Activated naive CD8-positive, alpha-beta T cell treated with anti-CD3 and anti-CD28 coated beads, Interleukin-2, amount 10 ng/mL, durations not matched to agents 7 days and 5 days (primary cell): ENCODE data around the gene RNF180. TPM values are rescaled to one million over a fixed set of nuclear protein-coding genes. Genes with fewer than 3 reads are reported as not detected.
"Not testable (repeated sequence)": the region's sequence is repeated elsewhere in the genome, so short reads cannot be mapped to it uniquely, and the experiment has no call there.

Source experiments
- ATAC-seq: fragments of 150-1000 bp; cut with Tn5 transposase; one replicate; pipeline ENCODE4 v1.10.0; 2021; ENCODE audit warnings: low read depth, moderate library complexity
- POLR2A ChIA-PET: fragments of 350-600 bp; sonication (Branson Sonifier 250); formaldehyde crosslinking; loops from one replicate; lab custom pipeline; 2021; ENCODE audit warnings: antibody characterized with exemption; lab: Charles Lee
- DNase-seq: peaks from one replicate; pipeline ENCODE4 v3.0.0; 2021
- H3K27ac Mint-ChIP-seq: one replicate; pipeline ENCODE4 v1.8.0; 2022; ENCODE audit warnings: mild to moderate bottlenecking, mixed read lengths
- H3K27me3 Mint-ChIP-seq: one replicate; pipeline ENCODE4 v1.8.0; 2022; ENCODE audit warnings: mild to moderate bottlenecking, moderate library complexity, mixed read lengths
- H3K36me3 Mint-ChIP-seq: one replicate; pipeline ENCODE4 v1.8.0; 2021; ENCODE audit warnings: mild to moderate bottlenecking, mixed read lengths
- H3K4me1 Mint-ChIP-seq: one replicate; pipeline ENCODE4 v1.8.0; 2021; ENCODE audit warnings: mixed read lengths
- H3K4me3 Mint-ChIP-seq: one replicate; pipeline ENCODE4 v1.8.0; 2022; ENCODE audit warnings: mild to moderate bottlenecking, moderate library complexity, mixed read lengths
- H3K9me3 Mint-ChIP-seq: one replicate; pipeline ENCODE4 v1.8.0; 2021; ENCODE audit warnings: mixed read lengths
- total RNA-seq, 2 experiments: library from RNA; stranded (reverse); gene quantifications; one replicate each; pipeline ENCODE4 v1.2.3, GENCODE V29; 2021

RNF180 gene
- total RNA-seq, 2 experiments from 2014 or later, result not detected

DNA sequence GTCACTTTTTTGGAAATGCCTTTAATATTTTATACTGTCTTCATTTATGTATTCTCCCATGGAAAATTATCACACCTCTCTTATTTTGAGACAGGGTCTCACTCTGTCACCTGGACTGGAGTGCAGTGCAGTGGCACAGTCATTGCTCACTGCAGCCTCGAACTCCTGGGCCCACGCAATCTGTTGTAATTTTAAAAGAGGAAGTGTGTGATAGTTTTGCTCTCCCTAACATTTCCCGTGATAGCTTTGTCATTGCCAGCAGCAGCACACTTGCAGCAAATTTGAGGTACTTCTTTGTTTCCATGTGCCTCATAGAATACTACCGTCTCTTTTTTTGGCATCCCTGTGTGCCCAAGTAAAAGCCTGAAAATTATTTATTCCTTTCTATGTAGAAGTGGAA is 103.5 kb downstream of the RNF180 start:
- ATAC-seq, result no peak
- Mint-ChIP-seq H3K9me3 (peaks cover 3% of the 10 kb centered on the region), H3K27me3 (no peaks in the 10 kb centered on the region), H3K4me1 (no peaks in the 10 kb centered on the region), H3K4me3 (no peak overlapping the region), H3K36me3 (no peaks in the 10 kb centered on the region), H3K27ac (no peak overlapping the region)
- POLR2A ChIA-PET, result no interaction called here
- no peak for DNase-seq

DNA sequence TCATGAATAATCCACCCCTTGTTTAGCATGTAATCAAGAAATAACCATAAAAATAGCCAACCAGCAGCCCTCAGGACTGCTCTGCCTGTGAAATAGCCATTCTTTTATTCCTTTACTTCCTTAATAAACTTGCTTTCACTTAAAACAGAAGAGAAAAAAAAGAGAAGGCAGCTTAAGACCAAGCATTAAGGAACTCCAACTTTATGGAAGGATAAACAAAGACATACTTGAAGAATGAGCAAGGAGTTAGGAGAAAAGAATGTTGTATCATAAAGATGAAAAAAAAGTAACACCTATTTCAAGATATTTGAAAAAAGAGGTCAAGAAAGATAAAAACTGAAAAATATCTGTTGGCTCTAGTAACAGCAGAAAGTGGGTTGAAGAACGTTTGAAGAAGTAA is 107.6 kb downstream of the RNF180 start:
- DNase-seq (no peak), ATAC-seq (no peak)
- Mint-ChIP-seq H3K4me1 (no peaks in the 10 kb centered on the region), H3K9me3 (peaks cover 3% of the 10 kb centered on the region), H3K4me3 (no peak overlapping the region), H3K36me3 (no peaks in the 10 kb centered on the region), H3K27me3 (no peaks in the 10 kb centered on the region), H3K27ac (no peak overlapping the region)
- POLR2A ChIA-PET, result no interaction called here

DNA sequence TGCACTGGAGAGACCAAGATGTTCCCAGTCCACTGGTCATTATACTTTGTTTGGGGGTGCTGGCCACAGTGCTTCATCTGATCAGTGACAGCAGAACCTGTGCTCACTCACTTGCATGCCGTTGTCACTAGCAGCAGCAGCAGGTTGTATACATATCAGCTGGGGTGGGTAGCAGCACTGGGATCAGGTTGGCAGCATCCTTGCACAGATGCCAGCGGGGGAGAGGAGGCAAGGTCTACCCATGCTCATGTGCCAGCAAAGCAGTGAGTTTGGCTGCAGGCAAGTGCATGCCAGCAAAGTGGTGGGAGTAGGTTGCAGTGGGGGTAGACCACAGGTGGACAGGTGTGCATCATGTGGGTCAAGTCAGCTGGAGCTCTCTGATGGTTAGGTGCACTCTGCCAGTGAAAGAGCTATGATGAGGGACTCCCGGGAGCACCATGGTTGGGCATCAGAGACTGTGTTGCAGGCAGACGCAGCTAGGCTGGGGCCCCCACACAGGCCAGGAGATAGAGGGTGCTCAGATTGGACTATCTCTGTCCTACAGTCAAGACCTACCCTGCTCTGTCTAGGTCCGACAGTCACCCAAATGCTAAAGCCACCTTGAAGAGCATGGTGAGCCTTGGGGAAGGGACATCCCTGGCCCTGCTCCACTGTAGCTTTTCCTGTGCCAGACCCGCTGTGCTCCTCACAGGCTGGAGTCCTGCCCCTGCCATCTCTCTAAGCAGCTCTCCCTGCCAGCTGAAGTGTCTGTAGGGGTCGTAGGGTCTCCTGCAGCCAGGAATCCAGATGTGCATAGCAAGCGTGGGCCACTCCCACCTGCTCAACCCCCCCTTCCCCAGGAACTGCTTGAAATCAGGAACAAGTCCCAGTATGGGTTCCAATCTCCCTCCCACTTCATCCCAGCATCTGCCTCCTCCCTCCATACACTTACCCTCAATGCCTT is 119.8 kb downstream of the RNF180 start:
- ATAC-seq (no peak), DNase-seq (no peak)
- Mint-ChIP-seq H3K27me3 (no peaks in the 10 kb centered on the region), H3K4me1 (no peaks in the 10 kb centered on the region), H3K36me3 (no peaks in the 10 kb centered on the region), H3K9me3 (peaks cover 14% of the 10 kb centered on the region), H3K4me3 (no peak overlapping the region), H3K27ac (no peak overlapping the region)
- POLR2A ChIA-PET, result no interaction called here

DNA sequence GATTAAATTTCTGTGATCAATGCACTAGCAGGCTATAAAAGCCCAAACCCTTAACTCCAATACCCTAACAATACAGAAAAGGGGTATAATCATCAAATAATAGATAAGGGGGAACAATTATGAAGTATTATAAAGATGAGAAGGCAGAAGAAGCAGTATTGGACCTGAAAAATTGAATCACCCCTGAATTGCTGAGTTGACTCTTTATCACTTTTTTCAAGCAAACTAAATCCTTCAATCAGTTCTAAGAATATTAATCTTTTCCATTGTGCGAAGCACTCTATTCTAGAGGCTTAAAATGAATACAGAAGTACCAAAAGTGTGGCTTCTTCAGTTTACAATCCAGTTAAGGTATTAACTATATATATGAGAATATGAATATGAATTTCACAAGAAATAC is 120.7 kb downstream of the RNF180 start:
- ATAC-seq (no peak), DNase-seq (no peak)
- H3K27me3 Mint-ChIP-seq, result no peaks in the 10 kb centered on the region
- H3K9me3 Mint-ChIP-seq, result peaks cover 14% of the 10 kb centered on the region
- no peak overlapping the region for H3K4me3 Mint-ChIP-seq
- no peak overlapping the region for H3K27ac Mint-ChIP-seq
- POLR2A ChIA-PET, result no interaction called here
- no peaks in the 10 kb centered on the region for H3K4me1 Mint-ChIP-seq
- no peaks in the 10 kb centered on the region for H3K36me3 Mint-ChIP-seq

DNA sequence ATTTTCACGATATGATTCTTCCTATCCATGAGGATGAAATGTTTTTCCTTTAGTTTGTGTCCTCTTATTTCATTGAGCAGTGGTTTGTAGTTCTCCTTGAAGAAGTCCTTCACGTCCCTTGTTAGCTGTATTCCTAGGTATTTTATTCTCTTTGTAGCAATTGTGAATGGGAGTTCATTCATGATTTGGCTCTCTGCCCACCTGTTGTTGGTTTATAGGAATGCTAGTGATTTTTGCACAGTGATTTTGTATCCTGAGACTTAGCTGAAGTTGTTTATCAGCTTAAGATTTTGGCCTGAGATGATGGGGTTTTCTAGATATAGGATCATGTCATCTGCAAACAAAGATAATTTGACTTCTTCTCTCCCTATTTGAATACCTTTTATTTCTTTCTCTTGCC is 122.9 kb downstream of the RNF180 start:
- H3K36me3 Mint-ChIP-seq, POLR2A ChIA-PET, H3K27ac Mint-ChIP-seq, ATAC-seq, H3K27me3 Mint-ChIP-seq, H3K4me3 Mint-ChIP-seq, H3K9me3 Mint-ChIP-seq, H3K4me1 Mint-ChIP-seq, DNase-seq: not testable (repeated sequence)

DNA sequence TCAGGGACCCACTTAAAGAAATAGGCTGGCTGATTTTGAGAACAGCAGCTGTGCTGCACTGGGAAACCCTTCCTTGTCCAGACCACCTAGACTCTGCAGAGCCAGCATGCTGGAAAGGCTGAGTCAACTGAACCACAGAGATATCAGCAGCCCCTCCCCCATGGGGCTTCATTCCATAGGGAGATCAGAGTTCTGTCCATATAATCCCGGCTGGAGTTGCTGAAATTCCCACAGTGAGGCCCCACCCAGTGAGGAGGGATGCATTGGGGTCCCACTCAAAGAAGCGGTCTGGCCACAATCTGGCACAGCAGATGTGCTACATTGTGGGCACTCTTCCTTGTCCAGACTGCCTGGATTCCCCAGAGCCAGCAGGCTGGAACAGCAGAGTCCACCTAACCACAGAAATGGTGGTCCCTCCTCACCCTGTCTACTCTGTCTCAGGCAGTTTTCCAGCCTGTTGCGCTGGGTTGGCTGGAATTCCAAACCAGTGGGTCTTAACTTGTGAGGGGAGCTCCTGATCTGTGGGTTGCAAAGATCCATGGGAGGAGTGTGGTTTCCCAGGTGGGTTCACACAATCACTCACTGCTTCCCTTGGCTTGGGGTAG is 127.1 kb downstream of the RNF180 start:
- H3K27me3 Mint-ChIP-seq, result no peaks in the 10 kb centered on the region
- ATAC-seq, result no peak
- peaks cover 2% of the 10 kb centered on the region for H3K9me3 Mint-ChIP-seq
- DNase-seq, result no peak
- H3K4me3 Mint-ChIP-seq, result no peak overlapping the region
- H3K4me1 Mint-ChIP-seq, result no peaks in the 10 kb centered on the region
- H3K36me3 Mint-ChIP-seq, result no peaks in the 10 kb centered on the region
- H3K27ac Mint-ChIP-seq, result no peak overlapping the region
- POLR2A ChIA-PET, result no interaction called here

DNA sequence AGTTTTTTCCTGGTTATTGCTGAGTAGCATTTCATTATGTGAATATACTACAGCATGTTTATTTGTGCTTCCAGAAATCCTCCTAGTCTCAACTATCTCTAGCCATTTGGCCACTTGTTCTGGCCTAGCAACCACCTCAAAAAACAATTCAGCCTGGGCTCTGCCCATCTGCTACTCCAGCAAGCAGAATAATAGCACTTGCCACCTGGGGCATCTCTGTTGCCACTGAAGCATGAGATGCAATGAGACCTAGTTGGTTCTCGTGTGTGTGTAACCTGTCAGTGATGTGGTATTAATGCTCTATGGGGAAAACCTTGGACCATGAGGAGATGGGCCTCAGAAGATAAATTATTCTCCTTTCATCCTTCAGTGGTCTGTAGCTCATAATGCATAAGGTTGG is 129.5 kb downstream of the RNF180 start:
- no peaks in the 10 kb centered on the region for H3K4me1 Mint-ChIP-seq

DNA sequence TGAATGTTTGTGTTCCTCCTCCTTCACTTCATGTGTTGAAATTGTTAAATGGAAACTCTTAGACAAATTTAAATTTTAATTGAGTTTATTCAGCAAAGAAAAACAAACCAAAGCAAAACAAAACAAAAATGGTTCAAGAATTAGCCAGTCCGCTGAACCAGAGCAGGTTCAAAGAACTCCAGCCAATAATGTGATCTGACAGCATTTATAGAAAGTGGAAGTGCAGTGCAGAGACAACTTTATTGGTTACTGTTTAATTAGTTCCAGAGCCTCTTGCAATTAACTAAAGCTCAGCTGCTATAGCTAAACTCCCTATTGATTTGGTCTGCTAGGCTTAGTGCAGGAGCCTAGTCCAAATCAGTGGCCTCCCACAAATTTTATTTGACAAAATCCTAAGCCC is 132.9 kb downstream of the RNF180 start:
- Mint-ChIP-seq H3K27me3 (no peaks in the 10 kb centered on the region), H3K4me3 (no peak overlapping the region), H3K9me3 (no peaks in the 10 kb centered on the region), H3K36me3 (no peaks in the 10 kb centered on the region), H3K4me1 (no peaks in the 10 kb centered on the region), H3K27ac (no peak overlapping the region)
- POLR2A ChIA-PET, result no interaction called here
- ATAC-seq (no peak), DNase-seq (no peak)

More for the DNA sequence above, 129.5 kb downstream of the RNF180 start:
- DNase-seq (no peak), ATAC-seq (no peak)
- Mint-ChIP-seq H3K9me3 (no peaks in the 10 kb centered on the region), H3K27ac (no peak overlapping the region), H3K4me3 (no peak overlapping the region), H3K36me3 (no peaks in the 10 kb centered on the region), H3K27me3 (no peaks in the 10 kb centered on the region)
- POLR2A ChIA-PET, result no interaction called here

DNA sequence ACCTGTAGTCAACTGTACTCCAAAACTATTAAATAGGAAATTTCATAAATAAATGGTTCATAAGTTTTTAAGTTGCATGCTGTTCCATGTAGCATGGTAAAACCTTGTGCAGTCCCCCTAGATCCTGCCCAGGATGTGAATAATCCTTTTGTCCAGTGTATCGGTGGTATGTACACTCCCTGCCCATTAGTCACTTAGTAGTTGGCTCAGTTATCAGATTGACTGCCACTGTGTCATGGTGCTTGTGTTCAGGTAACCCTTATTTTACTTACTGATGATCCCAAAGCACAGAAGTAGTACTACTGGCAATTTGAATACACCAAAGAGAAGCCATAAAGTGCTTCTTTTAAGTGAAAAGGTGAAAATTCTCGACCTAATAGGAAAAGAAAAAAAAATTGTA is 134.2 kb downstream of the RNF180 start:
- POLR2A ChIA-PET, result no interaction called here
- no peaks in the 10 kb centered on the region for H3K27me3 Mint-ChIP-seq
- no peaks in the 10 kb centered on the region for H3K9me3 Mint-ChIP-seq
- no peak overlapping the region for H3K27ac Mint-ChIP-seq
- no peak overlapping the region for H3K4me3 Mint-ChIP-seq
- ATAC-seq (no peak), DNase-seq (no peak)
- H3K4me1 Mint-ChIP-seq, result no peaks in the 10 kb centered on the region
- no peaks in the 10 kb centered on the region for H3K36me3 Mint-ChIP-seq

DNA sequence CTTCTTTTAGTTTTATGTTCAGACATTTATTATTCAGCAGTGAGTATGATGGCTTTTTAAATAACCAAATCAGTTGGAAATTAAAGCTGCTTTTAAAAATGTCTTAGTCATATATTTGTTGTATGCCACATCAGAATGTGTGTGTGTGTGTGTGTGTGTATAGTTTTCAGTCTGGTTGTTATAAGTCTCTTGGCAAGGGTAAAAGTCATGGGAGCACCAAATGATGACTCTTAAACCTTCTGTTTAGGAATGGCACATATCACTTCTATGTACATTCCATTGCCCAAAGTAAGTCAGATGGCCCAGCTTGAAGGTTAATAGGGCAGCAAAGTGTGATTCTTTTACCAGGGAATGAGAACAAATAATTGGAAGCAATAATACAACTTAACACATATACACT is 135.9 kb downstream of the RNF180 start:
- Mint-ChIP-seq H3K27me3 (no peaks in the 10 kb centered on the region), H3K9me3 (no peaks in the 10 kb centered on the region), H3K36me3 (no peaks in the 10 kb centered on the region), H3K4me1 (no peaks in the 10 kb centered on the region), H3K4me3 (no peak overlapping the region), H3K27ac (no peak overlapping the region)
- POLR2A ChIA-PET, result interaction anchor here (0.6 kb wide), 1 partner anchor 9 kb away, joined by 3 read pairs; no protein-coding TSS in a partner anchor
- no peak for ATAC-seq
- DNase-seq, result no peak

DNA sequence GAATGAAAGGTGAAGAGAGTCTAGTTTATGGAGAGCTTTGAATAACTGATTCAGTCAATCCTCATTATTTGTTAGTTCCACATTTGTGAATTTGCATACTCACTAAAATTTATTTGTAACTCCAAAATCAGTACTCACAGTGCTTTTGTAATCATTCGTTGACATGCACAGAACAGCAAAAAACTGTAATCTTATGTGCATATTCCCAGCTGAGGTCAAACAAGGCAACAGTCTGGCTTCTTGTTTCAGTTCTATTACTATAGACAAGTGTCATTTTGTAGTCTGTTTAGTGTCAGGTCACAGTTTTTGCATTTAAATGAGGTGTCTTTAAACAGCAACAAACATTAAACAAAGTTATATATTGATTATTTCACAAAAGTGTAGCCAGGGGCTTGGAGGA is 142.5 kb downstream of the RNF180 start:
- H3K27ac Mint-ChIP-seq, result no peak overlapping the region
- DNase-seq (no peak), ATAC-seq (no peak)
- POLR2A ChIA-PET, result no interaction called here
- H3K4me3 Mint-ChIP-seq, result no peak overlapping the region
- H3K36me3 Mint-ChIP-seq, result no peaks in the 10 kb centered on the region
- no peaks in the 10 kb centered on the region for H3K9me3 Mint-ChIP-seq
- H3K27me3 Mint-ChIP-seq, result no peaks in the 10 kb centered on the region
- H3K4me1 Mint-ChIP-seq, result no peaks in the 10 kb centered on the region

DNA sequence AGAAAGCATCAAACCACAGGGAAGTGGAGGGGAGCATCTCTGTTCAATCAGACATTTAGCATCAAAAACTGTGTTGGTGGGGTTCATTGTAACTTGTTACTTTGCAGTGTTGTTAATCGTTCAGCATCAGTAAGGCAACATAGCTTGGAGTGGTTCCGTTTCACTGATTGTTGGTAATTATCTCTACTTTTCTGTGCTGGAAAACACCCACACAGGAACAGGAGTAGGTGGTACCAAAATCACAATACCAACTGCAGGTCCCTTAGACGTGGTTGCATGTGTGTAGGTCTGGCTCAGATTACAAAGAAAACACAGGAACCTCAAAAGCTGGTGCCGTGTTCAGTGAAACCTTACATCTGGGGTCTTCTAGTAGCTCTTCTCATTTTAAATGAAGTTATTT is 146.8 kb downstream of the RNF180 start:
- no peaks in the 10 kb centered on the region for H3K9me3 Mint-ChIP-seq
- DNase-seq, result no peak
- no peaks in the 10 kb centered on the region for H3K36me3 Mint-ChIP-seq
- H3K4me1 Mint-ChIP-seq, result no peaks in the 10 kb centered on the region
- no peak overlapping the region for H3K27ac Mint-ChIP-seq
- POLR2A ChIA-PET, result no interaction called here
- no peak for ATAC-seq
- H3K27me3 Mint-ChIP-seq, result no peaks in the 10 kb centered on the region
- H3K4me3 Mint-ChIP-seq, result no peak overlapping the region

DNA sequence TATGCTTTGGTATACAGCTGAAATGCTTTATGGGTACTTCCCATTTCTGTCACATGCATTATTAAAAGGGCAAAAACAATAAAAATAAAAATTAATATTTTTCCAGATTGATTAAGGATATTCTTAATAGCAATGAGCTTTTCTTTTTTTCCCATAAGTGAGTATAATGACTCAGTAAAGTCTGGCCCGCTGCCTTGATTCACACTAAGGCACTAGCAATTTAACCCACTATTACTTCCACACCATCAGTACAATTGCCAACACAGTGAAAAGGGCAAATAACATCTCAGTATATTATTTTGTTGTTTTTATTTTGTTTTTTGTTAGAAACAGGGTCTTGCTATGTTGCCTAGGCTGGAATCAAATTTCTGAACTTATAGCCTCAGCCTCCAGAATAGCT is 150.1 kb downstream of the RNF180 start:
- H3K27me3 Mint-ChIP-seq, result no peaks in the 10 kb centered on the region
- no peak overlapping the region for H3K4me3 Mint-ChIP-seq
- no peak overlapping the region for H3K27ac Mint-ChIP-seq
- no peak for DNase-seq
- no peaks in the 10 kb centered on the region for H3K4me1 Mint-ChIP-seq
- no peaks in the 10 kb centered on the region for H3K9me3 Mint-ChIP-seq
- ATAC-seq, result no peak
- POLR2A ChIA-PET, result no interaction called here
- H3K36me3 Mint-ChIP-seq, result no peaks in the 10 kb centered on the region

DNA sequence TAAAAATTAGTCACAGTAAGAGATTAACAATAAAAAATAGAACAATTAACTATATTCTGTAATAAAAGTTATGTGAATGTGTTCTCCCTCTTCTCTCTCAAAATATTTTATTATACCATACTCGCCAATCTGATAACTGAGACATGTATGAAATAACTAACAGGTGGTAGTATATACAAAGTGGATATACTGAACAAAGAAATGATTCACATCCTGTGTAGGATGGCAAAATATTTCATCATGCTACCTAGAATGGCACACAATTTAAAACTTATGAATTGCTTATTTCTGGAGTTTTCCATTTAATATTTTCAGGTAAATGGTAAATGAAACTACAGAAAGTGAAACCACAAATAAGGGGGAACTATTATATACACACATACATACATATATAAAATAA is 152.5 kb downstream of the RNF180 start:
- POLR2A ChIA-PET, result no interaction called here
- DNase-seq (no peak), ATAC-seq (no peak)
- H3K27me3 Mint-ChIP-seq, result no peaks in the 10 kb centered on the region
- no peaks in the 10 kb centered on the region for H3K36me3 Mint-ChIP-seq
- H3K9me3 Mint-ChIP-seq, result no peaks in the 10 kb centered on the region
- H3K4me1 Mint-ChIP-seq, result no peaks in the 10 kb centered on the region
- no peak overlapping the region for H3K27ac Mint-ChIP-seq
- no peak overlapping the region for H3K4me3 Mint-ChIP-seq
